ENCODE data around the gene TPX2.
"Not testable (repeated sequence)": the region's sequence is repeated elsewhere in the genome, so short reads cannot be mapped to it uniquely, and the experiment has no call there.

Gene TPX2

DNA sequence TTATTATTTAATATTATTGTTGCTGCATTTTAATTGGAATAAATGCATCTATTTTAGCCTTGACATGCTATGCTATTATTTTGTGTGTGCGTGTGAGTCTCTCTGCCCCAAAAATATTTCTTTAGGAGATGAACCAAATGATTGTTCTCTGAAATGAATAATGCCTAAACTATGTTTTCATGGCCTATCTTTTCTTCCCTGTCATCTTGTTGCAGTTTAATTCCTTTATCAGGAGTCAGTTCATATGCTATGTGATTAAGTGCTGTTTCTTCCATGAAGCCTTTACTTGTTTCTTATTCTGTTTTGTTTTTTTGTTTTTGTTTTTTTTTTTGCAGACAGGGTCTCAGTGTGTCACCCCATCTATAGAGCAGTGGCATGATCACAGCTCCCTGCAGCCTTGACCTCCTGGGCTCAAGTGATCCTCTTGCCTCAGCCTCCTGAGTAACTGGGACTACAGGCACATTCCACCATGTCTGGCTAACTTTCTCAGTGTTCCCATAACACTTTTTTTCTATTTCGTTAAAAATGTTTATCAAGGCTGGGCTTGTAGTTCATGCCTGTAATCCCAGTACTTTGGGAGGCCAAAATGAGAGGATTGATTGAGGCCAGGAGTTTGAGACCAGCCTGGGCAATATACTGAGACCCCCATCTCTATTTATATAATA is 25.7 kb downstream of the TPX2 start:
- DNase-seq (ENCODE audit: low read depth): peak; percentile 42

DNA sequence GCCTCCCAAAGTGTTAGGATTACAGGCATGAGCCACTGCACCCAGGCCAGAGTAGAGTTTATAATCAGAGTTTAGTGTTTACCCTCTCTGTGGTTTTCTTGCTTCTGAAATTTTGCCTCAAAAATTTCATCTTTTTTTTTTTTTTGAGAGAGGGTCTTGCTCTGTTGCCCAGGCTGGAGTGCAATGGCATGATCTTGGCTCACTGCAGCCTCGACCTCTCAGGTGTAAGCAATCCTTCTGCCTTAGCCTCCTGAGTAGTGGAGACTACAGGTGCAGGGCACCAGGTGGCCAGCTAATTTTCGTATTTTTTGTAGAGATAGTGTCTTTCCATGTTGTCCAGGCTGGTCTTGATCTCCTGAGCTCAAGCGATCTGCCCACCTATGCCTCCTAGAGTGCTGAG is 28.7 kb downstream of the TPX2 start:
- no peak for DNase-seq (ENCODE audit: low read depth)

DNA sequence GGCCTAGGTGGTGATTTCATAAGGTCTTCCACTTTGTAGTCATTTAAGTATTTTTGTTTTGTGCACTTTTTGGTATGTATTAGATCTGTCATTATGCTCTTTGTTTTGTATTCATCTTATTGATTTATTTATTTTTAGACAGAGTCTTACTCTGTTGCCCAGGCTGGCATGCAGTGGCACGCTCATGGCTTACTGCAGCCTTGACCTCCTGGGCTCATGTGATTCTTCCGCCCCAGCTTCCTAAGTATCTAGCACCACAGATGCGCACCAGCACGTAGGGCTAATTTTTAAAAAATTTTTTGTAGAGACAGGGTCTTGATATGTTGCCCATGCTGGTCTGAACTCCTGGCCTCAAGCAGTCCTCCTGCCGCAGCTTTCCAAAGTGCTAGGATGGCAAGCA is 30.6 kb downstream of the TPX2 start:
- no peak for DNase-seq (ENCODE audit: low read depth)

GRCh38 chr20:31770243-31770642 is 31.2 kb downstream of the TPX2 start:
- DNase-seq (ENCODE audit: low read depth): no peak

- no peak for DNase-seq (ENCODE audit: low read depth)
These were observed 35.3 kb downstream of the TPX2 start for GRCh38 chr20:31774408-31774807.

DNA sequence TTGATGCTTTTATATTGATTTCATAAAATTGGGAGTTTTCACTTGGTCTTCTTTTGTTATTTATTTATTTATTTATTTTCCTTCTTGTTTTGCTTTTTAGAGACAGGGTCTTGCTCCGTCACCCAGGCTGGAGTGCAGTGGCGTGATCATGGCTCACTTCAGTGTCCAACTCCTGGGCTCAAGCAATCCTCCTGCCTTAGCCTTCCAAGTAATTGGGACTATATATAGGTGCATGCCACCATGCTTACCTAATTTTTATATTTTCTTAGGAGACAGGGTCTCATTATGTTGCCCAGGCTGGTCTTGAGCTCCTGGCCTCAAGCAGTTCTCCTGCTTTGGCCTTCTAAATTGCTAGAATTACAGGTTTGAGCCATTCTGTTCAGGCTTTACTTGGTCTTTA is 41.7 kb downstream of the TPX2 start:
- no peak for DNase-seq (ENCODE audit: low read depth)

DNA sequence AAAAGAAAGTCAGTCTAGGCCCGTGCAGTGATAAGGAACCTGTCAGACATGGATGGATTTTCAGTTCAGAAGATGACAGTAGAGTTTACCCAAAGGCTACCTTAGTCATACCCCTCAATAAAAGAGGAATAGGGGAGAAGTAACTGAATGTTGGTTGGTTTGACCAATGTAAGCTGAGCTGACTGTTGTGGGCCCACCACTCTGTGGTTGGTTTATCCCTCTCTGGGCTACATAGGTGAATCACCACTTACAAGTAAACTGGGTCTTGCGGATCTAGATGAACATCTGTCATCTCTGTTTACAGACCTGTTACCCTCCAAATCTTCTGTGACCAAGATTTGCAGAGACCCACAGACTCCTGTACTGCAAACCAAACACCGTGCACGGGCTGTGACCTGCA is 42.9 kb downstream of the TPX2 start:
- DNase-seq (ENCODE audit: low read depth): peak; percentile 72

DNA sequence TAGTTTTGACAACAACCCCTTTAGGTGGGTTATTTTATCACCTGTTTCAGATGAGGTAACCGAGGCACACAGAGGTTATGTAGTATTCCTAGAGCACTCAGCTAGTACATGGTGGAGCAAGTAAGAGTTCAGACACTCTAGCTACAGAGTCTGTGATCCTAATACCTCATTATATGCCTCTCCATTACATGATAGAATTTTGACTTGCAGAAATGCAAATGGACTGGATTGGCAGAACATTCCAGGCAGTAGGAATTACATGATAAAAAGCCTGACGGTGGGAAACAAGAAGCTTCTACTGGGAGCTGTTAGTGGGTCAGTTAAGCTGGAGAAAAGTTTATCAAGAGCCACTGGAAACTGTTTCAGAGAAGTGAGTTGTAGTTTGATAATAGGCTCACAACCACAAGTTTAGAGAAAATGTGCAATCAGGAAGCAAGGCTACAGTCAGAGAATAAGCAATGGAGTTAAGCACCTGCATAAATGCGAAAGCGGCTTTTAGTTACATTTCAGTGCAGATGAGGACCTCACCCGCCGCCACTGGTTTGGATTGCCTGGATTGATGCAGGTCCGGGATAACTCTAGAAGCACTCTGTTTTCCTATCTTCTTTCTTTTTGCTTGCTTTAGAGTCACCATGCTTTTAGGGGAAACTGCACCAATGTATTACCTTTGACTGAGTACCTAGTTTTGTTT is 45.4 kb downstream of the TPX2 start:
- no peak for DNase-seq (ENCODE audit: low read depth)

DNA sequence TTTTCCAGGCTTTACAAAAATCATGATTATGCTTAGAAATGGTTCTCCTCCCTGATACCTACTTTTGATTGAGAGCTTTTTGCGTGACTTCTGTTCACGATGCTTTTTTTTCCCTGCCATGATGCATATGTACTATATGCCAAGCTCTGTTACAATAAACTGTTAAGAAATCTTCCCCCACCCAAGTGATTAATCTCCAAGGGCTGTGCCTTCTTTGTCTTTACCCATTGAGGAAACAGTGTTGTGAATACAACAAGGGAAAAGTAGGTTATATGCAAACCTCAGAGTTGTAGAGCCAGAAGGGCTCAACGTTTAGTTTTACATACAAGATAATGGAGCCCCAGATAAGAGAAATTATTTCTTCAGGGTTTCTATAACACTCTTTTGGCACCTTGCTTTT is 46.0 kb downstream of the TPX2 start:
- DNase-seq (ENCODE audit: low read depth): no peak

GRCh38 chr20:31788578-31788977 is 49.5 kb downstream of the TPX2 start:
- DNase-seq (ENCODE audit: low read depth): peak; percentile 75

- DNase-seq (ENCODE audit: low read depth): no peak
These were observed 51.3 kb downstream of the TPX2 start for GRCh38 chr20:31790401-31790800.

- DNase-seq (ENCODE audit: low read depth): no peak
These were observed 58.3 kb downstream of the TPX2 start for GRCh38 chr20:31797364-31797763.

DNA sequence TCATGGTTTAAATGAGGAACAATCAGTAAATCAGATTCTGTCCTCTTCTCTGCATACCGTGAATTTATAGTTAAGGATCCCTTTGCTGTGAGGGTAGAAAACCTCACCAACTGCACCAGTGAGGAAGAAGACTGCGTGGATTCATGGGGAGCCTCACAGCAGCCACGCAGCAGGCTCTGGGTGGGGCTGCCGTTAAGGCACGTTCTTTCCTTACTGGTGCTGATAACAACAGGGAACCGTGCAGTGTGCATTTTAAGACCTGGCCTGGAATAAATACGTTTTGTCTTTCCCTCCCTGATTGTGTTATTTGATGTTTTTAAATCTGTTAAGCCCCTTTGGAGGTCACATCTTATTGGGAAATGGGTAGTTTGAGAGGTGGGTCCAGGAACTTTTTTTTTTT is 62.4 kb downstream of the TPX2 start:
- DNase-seq (ENCODE audit: low read depth): no peak

- no peak for DNase-seq (ENCODE audit: low read depth)
These were observed 64.6 kb downstream of the TPX2 start for GRCh38 chr20:31803552-31804291.

- no peak for DNase-seq (ENCODE audit: low read depth)
These were observed 67.7 kb downstream of the TPX2 start for GRCh38 chr20:31806564-31807355.

- DNase-seq (ENCODE audit: low read depth): no peak
These were observed 69.4 kb downstream of the TPX2 start for GRCh38 chr20:31808481-31808880.

DNA sequence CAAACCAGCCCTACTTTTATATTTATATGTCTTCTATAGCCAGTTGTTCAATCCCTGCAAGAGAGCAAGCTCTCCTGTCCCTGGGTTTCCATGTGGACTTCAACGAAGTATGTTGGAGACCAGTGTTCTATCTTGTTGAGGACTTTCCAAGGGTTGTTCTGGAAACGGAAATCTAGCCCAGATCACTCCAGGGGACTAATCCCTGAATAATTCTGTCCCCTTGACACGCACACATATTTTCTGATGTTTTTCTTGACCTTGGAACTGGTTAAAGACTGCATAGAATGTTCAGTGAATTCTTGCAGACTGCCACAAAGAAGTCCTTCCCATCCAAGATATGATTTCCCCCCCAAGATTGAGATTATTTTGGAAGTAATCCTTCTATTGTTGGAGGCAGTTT is 70.6 kb downstream of the TPX2 start:
- DNase-seq (ENCODE audit: low read depth): peak; percentile 51

DNA sequence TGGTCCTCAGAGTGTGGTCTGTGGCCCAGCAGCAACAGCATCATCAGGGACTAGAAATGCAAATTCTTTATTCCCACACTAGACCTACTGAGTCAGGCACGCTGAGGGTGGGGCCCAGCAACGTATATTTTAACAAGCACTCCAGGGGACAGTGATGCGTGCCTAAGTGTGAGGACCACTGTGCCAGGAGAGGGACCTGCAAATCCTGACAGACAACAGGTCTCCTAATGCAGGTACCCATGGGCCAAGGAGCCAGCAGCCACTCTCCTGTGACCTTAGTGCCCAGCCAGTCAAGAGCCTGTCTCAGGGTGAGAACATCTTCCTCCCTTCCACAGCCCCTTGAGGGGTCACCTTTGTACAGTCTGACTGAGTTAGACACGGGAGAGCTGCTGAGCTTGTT is 72.1 kb downstream of the TPX2 start:
- no peak for DNase-seq (ENCODE audit: low read depth)

DNA sequence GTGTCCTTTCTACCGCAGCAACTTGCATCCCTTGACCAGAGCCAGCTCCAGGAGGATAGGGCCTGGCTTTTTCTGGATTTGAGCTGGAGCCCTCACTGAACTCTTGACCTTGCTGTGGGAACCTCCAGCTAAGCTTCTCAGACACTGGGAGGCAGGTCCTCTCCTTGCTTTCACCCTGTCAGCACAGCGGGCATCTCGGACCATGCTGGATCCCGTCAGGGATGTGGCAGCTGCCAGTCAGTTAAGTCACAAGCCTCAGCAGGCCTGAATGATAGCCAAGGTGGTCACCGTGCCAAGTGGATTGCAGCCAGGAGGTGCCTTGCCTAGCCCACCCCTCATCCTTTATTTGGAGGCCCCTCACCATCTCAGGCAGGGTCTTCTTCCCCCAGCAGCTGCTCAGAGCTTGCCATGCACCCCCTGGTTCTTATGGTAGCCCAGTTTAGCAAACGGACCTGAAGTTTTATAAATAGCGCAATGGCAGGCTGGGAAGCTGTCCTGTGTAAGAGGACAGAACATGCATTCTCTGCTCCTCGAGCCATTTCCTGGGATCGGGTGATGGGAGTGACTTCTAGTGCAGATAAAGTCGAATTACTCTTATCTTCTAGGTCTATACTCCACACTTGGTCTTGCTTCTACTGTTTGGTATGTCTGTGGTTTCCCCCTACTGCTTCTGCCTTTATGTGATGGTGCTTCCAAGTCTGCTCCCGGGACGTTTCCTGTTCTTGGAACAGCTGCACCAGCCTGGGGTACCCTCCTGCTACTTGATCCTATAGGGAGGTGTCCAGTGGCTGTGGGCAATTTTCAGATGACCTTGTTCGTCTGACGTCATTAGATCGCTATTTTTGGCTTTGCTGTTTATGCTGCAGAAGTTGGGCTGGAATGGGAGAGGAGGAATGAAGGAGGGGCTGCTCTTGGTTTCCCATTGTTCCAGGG is 73.0 kb downstream of the TPX2 start:
- peak; percentile 91 for DNase-seq (ENCODE audit: low read depth)

DNA sequence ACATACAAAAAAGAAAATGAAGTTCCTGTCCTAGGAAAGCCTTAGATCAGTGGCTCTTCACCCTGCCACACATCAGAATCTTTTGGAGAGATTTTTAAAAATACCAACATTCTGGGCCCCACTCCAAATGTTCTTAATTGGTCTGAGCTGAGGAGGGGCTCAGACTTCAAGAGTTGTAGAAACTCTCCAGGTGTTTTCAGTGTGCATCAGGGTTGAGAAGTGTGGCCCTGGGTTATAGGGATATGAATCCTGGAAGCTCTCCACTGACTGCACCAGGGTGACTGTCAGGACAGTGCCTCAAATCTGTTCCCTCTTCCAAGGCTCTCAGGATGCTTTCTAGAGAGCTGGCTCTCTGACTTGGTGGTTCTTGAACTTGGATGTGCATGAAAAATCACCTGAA is 74.5 kb downstream of the TPX2 start:
- DNase-seq (ENCODE audit: low read depth): no peak

DNA sequence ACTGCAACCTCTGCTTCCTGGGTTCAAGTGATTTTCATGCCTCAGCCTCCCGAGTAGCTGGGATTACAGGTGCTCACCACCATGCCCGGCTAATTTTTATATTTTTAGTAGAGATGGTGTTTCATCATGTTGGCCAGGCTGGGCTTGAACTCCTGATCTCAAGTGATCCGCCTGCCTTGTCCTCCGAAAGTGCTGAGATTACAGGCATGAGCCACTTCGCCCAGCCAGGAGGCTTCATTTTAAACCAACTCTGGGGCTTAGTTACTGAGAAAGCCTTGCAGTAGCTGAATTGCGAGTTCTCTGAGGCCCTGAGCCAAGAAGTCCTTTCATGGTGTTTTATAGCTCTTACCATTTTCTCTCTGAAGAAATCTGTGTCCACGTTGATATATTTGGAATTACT is 75.1 kb downstream of the TPX2 start:
- not testable (repeated sequence) for DNase-seq (ENCODE audit: low read depth)

Data from ELR (cell line).